ENCODE data around the gene PAN3. TPM values are rescaled to one million over a fixed set of nuclear protein-coding genes. Genes with fewer than 3 reads are reported as not detected.

Gene PAN3
- 11.9 and 13.2 TPM in 2 replicates for total RNA-seq

GRCh38 chr13:28138012-28138755 is at the start of gene PAN3:
TSS of gene PAN3 (plus strand) at chr13:28138545. CDS start at chr13:28138658, 113 bp downstream.

GRCh38 chr13:28100150-28101121 is 37.9 kb upstream of the PAN3 start, which contains the start of gene FLT3:
TSS of gene FLT3 (minus strand) at chr13:28100576. CDS start at chr13:28100510, 66 bp downstream.

Other genes with a start within 250 kb of the PAN3 start
- gene PDX1, start 218.5 kb upstream of the PAN3 start, total RNA-seq: not detected in 2 replicates
- not detected in 2 replicates for gene CDX2, start 169.2 kb upstream of the PAN3 start, total RNA-seq
- gene URAD, start 149.9 kb upstream of the PAN3 start, total RNA-seq: not detected in 2 replicates
- gene FLT3, start 38.0 kb upstream of the PAN3 start, total RNA-seq: not detected in 2 replicates

Data from regular cardiac myocyte (primary cell).